ENCODE data around the gene PRDM2.

The PRDM2 gene

DNA sequence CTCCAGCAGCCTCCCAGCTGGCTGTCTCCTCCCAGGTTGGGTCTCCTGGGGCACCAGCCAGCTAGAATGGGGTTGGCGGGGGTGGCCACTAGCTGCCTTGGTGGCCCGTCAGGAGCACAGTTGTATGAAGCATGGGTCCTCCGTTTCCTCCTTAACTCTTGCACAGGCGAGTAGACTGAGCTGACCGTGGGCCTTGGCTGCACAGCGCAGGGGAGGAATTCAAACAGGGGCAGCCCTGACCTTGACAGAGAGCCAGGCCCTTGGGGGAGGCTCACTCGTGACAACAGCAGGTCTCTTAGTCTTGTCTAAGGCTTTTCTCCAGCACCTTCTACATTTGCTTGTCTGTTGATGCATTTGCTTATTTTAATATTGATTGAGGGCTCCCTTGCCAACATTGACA is 114.1 kb downstream of the PRDM2 start:
- DNase-seq (ENCODE audit: low read depth in 2 of 2) = no peak

DNA sequence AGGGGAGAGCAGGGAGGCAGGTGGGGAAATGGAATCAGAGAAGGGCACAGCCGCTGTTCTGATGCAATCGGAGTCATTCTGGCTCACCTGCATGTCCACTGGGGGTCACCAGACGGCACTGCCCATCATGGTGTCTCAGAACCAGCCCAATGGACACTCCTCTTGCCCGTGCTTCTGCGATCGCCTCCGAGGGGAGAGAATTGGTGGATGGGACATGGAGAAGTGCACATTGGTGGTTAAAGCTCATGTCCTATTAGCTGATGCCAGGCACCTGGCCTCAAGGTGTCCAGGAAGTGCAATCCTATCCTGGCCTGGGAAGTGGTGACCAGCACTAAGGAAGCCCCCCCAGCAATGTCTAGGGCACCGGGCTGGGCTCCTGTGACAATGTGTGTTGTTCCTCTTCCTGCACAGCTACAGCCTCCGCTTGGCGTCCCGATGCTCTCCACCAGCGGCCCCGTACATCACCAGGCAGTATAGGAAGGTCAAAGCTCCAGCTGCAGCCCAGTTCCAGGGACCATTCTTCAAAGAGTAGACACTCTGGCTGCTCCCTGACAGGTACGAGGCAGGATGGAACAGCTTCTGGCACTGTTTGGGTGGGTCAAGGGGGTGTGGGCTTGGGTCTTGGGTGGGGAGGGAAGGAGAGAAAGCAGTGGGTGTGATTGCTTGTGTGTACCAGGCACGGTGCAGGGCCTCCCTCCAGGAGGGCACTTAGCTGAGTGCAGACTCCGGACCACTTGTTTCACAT is 116.2 kb downstream of the PRDM2 start:
- no peak for DNase-seq (ENCODE audit: low read depth in 2 of 2)

DNA sequence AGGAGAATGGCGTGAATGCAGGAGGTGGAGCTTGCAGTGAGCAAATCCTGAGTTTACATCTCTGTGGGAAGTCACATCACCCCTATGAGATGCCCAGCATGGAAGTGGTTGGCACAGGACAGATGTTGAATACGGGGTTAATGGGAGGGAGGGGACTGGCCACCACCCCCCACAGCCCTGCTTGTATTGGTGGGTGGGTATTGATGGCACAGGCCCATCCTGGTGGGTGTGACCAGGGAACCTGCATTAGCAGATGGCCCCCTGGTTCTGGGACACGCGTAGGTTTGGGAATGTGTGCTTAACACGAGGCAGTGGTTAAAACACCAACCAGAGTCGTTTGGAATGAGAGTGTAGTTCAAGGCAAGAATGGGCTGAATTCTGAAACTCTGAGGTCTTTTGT is 117.9 kb downstream of the PRDM2 start:
- no peak for DNase-seq (ENCODE audit: low read depth in 2 of 2)

DNA sequence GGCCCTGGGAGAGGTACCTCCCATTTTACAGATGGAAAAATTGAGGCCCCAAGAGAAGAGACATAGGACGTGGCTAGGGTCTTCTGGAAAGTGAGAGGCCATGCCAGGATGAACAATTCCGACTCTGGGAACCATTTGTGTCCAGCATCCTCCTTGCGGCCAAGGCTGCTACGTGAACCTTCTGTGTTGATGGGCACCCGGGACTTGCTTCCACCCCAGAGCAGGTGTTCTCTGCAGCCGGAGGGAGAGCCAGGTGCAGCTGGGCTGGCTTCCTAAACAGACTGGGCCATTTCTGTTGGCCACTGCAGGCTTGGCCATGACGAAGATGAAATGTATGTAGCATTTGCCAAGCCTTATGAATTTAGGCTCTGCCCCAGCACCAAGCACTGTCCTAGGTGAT is 118.9 kb downstream of the PRDM2 start:
- no peak for DNase-seq (ENCODE audit: low read depth in 2 of 2)

DNA sequence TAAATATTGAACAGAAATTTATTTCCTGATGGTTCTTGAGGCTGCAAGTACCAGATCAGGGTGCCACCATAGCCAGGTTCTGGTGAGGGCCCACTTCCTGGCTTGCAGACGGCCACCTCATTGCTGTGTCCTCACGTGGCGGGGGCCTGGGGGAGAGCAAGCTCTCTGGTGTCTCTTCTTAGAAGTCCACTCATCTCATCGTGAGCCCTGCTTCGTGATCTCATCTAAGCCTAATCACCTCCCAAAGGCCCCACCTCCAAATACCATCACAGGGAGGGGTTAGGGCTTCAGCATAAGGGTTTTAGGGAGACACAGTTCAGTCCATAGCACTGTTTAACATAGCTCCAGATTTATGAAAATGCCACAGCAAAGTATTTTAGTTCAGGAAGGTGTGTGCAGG is 119.7 kb downstream of the PRDM2 start:
- DNase-seq (ENCODE audit: low read depth in 2 of 2) = no peak

DNA sequence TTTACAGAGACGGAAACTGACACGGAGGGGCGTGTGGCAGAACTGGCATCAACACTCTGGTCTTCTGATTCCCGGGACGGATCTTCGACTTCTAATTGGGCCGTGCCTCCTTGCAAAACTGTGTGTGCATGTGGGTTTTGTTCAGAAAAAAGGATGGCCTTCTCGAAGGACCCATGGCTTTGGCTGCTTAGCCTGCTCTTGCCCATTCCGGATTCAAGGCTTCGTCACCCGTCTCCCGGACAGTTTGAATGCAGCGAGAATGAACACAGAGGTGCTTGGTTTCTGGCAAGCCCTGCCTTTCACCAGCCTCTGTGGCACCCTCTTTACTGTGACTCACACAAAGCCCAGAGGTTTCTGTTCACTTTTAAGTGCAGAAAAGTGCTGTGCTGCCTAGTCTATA is 120.1 kb downstream of the PRDM2 start:
- DNase-seq (ENCODE audit: low read depth in 2 of 2) = no peak

DNA sequence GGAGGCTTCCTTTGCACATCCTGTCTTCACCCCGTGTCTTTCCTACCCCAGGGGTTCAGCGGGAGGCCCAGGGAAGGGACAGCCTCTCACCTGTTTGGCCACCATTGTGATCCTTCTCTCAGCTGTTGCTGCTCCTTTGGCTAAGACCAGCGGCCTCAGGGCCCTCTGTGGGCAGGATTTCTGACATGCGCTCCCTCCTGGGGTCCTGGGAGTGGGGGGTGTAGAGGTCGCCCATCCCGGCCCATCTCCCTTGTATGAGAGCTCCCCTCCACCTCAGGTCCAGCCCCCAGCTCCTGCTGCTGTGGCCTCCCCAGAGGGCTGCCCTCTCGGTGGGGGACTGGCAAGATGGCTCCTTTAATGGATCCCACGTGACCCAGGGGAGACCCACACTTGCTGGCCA is 120.5 kb downstream of the PRDM2 start:
- no peak for DNase-seq (ENCODE audit: low read depth in 2 of 2)

DNA sequence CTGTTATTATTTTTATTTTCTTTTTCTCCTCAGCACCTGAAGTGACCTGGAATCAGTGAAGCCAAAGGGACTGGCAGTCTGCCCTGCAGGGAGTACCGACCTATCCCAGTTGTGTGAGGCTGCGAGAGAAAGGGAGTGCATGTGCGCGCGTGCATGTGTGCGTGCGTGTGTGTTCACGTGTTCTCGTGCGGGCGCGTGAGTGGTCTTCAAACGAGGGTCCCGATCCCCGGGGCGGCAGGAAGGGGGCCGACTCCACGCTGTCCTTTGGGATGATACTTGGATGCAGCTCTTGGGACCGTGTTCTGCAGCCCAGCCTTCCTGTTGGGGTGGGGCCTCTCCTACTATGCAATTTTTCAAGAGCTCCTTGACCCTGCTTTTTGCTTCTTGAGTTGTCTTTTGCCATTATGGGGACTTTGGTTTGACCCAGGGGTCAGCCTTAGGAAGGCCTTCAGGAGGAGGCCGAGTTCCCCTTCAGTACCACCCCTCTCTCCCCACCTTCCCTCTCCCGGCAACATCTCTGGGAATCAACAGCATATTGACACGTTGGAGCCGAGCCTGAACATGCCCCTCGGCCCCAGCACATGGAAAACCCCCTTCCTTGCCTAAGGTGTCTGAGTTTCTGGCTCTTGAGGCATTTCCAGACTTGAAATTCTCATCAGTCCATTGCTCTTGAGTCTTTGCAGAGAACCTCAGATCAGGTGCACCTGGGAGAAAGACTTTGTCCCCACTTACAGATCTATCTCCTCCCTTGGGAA is 123.3 kb downstream of the PRDM2 start:
- DNase-seq (ENCODE audit: low read depth in 2 of 2) = no peak

DNA sequence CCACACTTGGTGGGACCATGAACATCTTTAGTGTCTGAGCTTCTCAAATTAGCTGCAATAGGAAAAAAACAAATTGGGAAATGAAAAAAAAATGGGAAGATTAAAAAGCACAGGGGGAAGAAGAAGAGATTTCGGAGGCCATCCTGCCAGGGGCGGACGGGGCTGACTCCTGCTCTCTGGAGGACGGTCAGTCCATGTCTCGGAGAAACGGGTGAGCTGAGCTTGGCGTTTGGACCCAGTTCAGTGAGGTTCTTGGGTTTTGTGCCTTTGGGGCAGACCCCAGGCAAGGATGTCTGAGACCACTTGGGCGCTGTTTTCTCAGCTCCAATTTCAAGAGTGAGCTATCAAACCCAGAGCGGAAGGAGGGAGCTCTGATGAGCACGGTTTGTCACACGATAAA is 123.9 kb downstream of the PRDM2 start:
- no peak for DNase-seq (ENCODE audit: low read depth in 2 of 2)

DNA sequence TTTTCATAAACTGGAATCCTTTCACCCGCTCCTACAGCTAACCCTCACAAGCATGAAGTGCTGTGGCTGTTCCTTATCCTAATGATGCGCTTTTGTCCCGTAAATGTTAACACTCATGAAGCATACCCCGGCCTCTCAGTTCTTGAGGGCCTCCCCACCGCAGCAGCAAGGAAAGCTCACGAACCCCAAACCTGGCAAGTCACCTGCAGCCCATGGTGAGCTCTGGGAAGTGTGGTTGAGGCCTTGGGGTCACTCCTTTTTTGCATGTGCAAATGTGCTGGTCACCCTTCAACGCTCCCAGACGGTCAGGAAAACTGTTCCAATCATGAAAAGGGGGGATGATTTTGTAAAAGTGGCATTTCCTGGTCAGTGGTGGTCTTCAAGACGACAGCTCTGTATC is 124.6 kb downstream of the PRDM2 start:
- DNase-seq (ENCODE audit: low read depth in 2 of 2) = no peak

DNA sequence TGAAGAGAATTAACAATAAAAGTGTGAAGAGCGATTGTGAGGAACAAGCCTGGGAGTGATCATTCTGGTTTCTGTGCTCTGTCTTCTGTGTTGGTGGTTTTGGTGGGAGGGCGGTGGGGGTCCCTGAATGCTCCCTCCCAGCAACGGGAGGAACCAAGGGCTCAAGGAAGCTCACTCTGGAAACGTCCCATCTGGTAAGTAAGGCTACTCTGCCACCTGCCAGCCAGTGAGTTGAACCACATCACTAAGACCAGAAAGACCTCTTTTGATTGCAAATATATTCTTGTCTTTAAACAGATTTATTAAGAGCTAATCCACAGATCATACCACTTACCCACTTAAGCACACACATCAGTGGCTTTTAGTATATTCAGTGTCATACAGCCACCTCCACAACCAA is 125.0 kb downstream of the PRDM2 start:
- no peak for DNase-seq (ENCODE audit: low read depth in 2 of 2)

DNA sequence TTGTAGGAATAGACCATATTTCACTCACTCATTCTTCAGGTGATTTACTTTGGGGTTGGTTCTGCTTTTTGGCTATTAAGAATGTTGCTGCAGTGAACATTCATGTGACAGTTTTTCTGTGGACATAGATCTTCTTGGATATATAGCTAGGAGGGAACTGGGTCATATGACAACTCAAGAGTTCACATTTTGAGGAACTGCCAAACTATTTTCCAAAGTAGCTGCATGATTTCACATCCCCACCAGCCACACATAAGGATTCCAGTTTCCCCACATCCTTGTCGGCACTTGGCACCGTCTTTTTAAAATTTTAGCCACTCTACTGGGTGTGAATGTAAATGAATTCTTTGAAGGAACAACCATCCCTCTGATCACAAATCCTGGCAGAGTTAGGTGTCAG is 126.0 kb downstream of the PRDM2 start:
- no peak for DNase-seq (ENCODE audit: low read depth in 2 of 2)

DNA sequence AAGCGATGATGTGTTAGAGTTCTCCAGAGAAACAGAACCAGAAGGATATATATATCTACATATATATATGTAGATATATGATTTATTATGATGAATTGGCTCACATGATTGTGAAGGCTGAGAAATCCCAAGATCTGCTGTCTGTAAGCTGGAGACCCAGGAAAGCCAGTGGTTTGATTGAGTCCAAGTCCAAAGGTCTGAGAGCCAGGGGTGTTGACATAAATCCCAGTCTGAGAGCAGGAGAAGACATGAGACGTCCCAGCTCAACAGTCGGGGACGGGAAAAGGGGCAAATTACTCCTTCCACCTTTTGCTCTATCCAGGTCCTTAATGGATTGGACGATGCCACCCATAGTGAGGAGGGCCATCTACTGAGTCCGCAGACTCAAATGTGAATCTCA is 126.6 kb downstream of the PRDM2 start:
- no peak for DNase-seq (ENCODE audit: low read depth in 2 of 2)

DNA sequence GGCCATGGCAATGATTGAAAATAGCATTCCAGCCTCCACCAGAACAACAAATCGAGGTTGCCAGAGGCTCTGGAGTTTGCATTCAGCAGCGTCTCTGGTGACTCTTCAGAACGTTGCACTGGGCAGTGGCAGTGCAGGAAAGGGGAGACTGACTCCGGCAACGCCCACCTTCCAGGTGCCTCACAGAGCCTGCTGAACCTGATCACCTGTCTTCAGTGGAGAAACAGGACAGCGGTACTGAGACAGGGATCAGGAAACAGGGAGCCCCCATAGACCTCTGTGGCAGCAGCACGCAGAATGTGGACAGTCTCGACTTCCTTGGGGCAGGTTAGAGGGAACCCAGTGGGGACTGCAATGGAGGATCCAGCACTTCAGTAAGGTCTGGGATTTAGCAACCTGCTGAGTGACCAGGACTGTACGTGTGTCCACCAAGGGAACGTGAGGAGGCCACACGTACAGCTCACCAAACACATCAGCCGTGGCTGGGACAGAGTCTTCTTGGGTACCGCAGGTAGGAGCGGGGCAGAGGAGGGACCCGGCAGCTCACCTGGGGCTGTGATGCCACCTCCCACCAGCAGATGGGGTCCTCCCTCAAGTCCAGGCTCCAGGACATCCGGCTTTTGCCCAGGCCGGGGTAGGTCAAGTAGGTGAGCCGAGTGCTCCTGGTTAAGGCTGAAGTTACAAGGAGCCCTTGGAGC is 128.6 kb downstream of the PRDM2 start:
- peak in 1 of 2 donors; percentile 19 for DNase-seq (ENCODE audit: low read depth in 2 of 2)

DNA sequence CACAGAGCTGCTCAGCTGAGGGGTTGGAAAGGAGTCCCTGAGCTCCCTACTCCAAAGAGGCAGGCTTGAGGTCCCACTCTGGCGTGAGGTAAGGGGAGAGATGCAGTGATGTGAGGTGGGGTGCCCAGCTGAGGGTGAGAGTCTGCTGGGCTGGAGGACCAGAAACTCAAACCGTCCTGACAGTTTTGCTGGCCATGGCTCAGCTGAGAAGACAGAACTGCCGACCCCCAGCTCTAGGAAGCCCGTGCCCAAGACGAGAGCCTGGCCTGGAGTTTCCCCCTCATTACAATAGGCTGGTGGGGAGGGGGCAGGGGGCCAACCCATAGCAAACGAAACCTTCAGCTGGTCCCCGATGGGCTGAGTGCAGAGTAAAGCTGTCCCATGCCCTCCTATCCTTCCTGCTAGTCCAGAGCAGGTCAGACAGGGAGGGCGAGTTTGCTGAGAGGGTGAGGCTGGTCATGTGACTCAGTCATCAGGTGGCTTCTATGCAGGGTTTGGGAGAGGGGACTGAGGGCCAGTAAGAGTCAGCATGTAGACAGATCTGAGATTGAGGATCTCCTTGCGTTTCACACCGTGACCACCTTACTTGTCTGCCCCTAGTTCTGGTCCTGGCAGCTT is 129.3 kb downstream of the PRDM2 start:
- no peak for DNase-seq (ENCODE audit: low read depth in 2 of 2)

DNA sequence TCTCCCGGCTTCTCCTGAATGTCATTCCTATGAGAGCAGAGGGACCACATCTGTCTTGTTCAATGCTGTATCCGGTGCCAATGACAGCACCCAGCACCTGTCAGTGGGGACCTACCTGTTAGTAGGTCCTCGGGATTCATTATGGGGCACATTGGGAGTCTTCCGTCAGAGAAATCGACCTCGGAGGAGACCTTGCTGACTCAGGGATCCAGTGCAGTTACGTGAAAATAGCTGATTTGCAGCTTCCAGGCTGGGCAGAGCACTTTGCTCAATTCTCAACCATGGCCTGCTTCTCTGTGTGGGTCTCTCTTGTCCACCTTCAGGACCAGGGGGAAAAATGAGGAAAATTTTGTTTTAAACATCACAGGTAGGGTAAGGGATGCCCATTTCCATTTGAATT is 130.2 kb downstream of the PRDM2 start:
- DNase-seq (ENCODE audit: low read depth in 2 of 2) = no peak

DNA sequence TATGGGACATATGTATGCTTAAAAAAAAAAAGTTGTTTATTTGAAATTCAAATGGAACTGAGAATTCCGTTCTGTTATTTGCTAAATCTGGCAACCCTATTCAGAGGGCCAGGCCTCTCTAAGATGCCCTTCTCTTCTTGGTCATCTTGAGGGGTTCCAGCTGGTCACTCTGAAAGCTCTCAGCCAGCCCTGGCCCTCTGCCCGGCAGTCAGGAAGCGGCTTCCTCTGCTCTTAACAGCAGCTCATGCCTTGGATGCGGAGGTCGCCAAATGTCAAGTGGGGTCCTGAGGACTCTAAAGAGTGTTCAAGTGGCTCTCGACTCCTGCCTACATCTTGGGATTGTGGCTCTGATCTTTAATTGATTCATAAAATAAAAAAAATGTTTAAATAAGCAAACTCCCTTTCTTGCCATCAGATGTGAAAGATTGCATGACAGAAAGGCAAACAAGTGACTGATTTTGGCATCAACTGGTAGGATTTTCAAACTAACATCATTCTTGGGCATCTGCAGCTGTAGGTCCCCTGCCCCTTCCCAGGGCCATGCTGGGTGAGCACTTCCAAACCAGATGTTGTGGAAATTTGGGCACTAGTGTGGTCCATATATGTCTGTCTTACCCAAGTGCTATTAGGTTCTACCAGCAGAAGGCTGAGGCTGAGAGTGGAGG is 130.8 kb downstream of the PRDM2 start:
- no peak for DNase-seq (ENCODE audit: low read depth in 2 of 2)

DNA sequence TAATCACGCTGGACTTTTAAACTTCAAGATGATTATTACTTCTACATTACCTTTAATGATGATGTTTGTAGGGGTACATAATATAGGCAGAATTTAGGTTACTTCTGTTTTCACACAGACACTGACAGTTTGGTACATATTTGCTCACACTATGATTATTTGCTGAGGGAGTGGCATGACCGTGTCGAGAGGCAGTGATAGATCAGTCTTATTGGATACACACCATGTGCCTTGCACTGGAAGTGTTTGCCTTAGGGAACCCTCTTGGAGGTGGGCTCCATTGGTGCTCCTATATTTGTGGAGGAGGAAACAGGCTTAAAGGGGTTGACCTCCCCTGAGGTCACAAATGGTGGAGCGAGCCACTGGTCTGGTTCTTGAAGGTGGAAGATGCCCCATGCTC is 132.1 kb downstream of the PRDM2 start:
- DNase-seq (ENCODE audit: low read depth in 2 of 2) = no peak

DNA sequence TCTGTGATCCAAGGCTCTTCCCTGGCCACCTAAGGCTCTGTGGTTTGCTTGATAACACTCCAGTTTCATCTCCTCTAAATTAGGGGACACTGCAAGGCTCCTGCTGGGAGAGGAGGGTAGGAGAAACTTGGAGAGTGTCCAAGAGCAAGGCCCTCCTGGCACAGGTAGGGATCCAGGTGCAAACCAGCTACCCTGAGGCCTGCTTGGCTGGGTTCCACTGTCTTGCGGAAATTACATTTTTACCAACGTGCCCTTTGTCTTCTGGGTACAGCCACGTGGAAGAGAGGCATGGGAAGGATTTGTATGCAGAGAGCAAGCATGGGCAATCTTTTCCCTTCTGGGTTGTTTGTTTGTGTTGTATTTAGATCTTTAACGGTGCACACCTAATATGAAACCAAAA is 132.5 kb downstream of the PRDM2 start:
- DNase-seq (ENCODE audit: low read depth in 2 of 2) = no peak

DNA sequence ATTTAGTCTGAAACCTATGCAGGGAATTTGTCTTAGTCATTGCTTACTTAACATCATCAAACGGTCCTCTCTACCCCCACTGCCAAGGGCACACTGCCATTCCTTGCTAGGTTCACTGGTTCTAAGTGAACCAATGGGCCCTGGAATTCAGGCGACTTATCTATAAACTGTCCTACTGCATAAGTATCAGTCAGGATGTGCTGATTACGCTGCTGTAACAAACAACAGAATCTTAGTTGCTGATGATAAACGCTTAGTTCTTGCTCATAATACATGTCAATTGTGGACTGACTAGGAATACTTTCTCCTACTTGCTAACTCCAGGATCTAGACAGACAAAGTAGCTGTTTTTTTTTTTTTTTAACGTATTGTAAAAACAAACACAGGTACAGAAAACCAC is 136.1 kb downstream of the PRDM2 start:
- DNase-seq (ENCODE audit: low read depth in 2 of 2) = no peak

DNA sequence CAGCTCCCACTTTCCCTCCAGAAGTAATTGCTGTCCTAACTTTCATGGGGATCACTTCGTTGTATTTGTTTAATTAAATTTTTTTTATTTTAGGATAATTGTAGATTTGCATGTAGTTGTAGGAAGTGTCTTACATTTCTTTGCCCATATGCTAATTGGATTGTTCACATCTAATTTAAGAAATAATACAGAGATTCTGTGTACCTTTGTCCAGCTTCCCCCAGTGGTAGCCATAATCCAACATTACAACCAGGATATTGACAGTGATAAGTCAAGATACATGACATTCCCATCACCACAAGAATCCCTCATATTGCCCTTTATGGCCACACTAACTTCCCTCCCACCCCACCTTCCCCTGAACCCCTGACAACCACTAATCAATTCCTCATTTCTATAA is 136.6 kb downstream of the PRDM2 start:
- no peak for DNase-seq (ENCODE audit: low read depth in 2 of 2)

DNA sequence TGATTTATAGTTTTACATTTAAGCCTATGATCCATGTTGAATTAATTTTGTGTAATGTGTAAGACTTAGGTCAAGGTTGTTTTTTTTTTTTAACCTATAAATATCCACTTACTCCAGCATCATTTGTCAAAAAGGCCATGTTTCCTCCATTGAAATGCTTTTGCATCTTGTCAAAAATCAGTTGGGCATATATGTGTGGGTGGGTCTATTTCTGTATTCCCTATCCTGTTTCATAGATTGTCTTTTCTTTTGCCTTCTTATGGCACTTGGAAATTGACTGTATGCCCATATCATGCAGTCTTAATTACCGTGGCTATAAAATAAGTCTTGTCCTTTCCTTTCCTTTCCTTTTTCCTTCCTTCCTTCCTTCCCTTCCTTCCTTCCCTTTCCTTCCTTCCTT is 138.2 kb downstream of the PRDM2 start:
- DNase-seq (ENCODE audit: low read depth in 2 of 2) = no peak
